KMS-11 (cell line): ENCODE measurements around the gene KIF12.

Source experiments
- H2AFZ ChIP-seq: fragments of 200-600 bp; sonication (generic); 2 replicates; pipeline ENCODE4 v1.6.1; 2016; ENCODE audit warnings: antibody characterized with exemption, mixed run types, low read depth
- H3K27ac ChIP-seq: fragments of 200-600 bp; sonication (generic); 2 replicates; pipeline ENCODE4 v1.6.1; 2016; ENCODE audit warnings: mild to moderate bottlenecking, mixed run types
- H3K27me3 ChIP-seq: fragments of 200-600 bp; sonication (generic); 2 replicates; pipeline ENCODE4 v1.6.1; 2017; ENCODE audit warnings: mild to moderate bottlenecking, low read depth, mixed run types, moderate library complexity; ENCODE audit not compliant: insufficient read depth
- H3K36me3 ChIP-seq: fragments of 200-600 bp; sonication (generic); 2 replicates; pipeline ENCODE4 v1.6.1; 2017; ENCODE audit warnings: mild to moderate bottlenecking, mixed run types; ENCODE audit not compliant: insufficient read depth
- H3K4me1 ChIP-seq: fragments of 200-600 bp; sonication (generic); 2 replicates; pipeline ENCODE4 v1.6.1; 2016; ENCODE audit warnings: mild to moderate bottlenecking, low read depth, mixed run types; ENCODE audit not compliant: poor library complexity, severe bottlenecking
- H3K4me2 ChIP-seq: fragments of 200-600 bp; sonication (generic); 2 replicates; pipeline ENCODE4 v1.7.0; 2016; ENCODE audit warnings: mild to moderate bottlenecking, mixed run types
- H3K4me3 ChIP-seq: fragments of 200-600 bp; sonication (generic); IDR thresholded peaks from 2 replicates; pipeline ENCODE4 v1.6.1; 2017; ENCODE audit warnings: low read depth, low read length, mixed read lengths; ENCODE audit not compliant: insufficient read depth
- H3K79me2 ChIP-seq: fragments of 200-600 bp; sonication (generic); 2 replicates; pipeline ENCODE4 v1.6.1; 2016; ENCODE audit warnings: low read depth, mixed run types; ENCODE audit not compliant: insufficient read depth
- H3K9ac ChIP-seq: fragments of 200-600 bp; sonication (generic); 2 replicates; pipeline ENCODE4 v1.6.1; 2016; ENCODE audit warnings: mild to moderate bottlenecking, mixed run types
- H4K20me1 ChIP-seq: fragments of 200-600 bp; sonication (generic); 2 replicates; pipeline ENCODE4 v1.6.1; 2016; ENCODE audit warnings: mild to moderate bottlenecking, mixed run types; ENCODE audit not compliant: insufficient read depth
- TF ChIP-seq, protein P1 (sequence below): fragments of 200-600 bp; sonication (generic); conservative IDR thresholded peaks from 2 replicates; pipeline ENCODE4 v1.6.1; 2017; ENCODE audit warnings: low read depth, mild to moderate bottlenecking, antibody characterized with exemption, low read length, moderate library complexity, mixed read lengths

KIF12 gene

DNA sequence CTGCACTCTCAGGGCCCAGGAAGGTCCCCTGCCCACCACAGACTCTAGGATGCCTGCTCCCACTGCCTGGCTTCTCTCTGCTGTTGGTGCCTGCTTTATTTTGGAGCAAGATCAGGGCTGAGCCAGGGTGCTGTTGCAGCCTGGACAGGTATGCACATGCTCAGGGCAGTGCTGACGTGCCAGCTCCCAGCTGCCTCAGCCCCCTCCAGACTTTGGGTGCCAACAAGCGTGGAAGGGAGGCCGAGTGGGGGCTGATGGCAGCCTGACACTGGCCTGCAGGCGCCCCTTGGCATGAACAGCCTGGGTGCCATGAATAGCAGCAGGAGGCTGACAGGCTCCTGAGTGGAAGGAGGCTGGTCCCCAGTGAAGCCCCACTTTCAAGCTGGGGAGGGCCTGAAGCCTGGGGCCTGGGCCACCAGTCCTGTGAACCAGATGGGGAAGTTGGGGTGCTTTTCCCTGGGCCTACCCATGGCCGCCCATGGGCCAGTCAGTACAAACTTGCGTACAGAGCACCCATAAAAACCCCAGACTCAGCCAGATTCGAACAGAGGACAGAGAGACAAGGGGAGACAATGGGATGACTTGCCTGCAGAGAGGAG is 27.8 kb downstream of the KIF12 start:
- Histone ChIP-seq H3K79me2 (no peaks in the 10 kb centered on the region), H3K4me3 (no peak overlapping the region), H3K4me1 (no peaks in the 10 kb centered on the region), H3K9ac (no peak overlapping the region), H3K27me3 (no peaks in the 10 kb centered on the region), H4K20me1 (no peaks in the 10 kb centered on the region), H3K36me3 (no peaks in the 10 kb centered on the region), H3K4me2 (no peak overlapping the region), H3K27ac (no peak overlapping the region), H2AFZ (no peak overlapping the region)
- TF ChIP-seq, protein P1, sequence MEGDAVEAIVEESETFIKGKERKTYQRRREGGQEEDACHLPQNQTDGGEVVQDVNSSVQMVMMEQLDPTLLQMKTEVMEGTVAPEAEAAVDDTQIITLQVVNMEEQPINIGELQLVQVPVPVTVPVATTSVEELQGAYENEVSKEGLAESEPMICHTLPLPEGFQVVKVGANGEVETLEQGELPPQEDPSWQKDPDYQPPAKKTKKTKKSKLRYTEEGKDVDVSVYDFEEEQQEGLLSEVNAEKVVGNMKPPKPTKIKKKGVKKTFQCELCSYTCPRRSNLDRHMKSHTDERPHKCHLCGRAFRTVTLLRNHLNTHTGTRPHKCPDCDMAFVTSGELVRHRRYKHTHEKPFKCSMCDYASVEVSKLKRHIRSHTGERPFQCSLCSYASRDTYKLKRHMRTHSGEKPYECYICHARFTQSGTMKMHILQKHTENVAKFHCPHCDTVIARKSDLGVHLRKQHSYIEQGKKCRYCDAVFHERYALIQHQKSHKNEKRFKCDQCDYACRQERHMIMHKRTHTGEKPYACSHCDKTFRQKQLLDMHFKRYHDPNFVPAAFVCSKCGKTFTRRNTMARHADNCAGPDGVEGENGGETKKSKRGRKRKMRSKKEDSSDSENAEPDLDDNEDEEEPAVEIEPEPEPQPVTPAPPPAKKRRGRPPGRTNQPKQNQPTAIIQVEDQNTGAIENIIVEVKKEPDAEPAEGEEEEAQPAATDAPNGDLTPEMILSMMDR: no peak

DNA sequence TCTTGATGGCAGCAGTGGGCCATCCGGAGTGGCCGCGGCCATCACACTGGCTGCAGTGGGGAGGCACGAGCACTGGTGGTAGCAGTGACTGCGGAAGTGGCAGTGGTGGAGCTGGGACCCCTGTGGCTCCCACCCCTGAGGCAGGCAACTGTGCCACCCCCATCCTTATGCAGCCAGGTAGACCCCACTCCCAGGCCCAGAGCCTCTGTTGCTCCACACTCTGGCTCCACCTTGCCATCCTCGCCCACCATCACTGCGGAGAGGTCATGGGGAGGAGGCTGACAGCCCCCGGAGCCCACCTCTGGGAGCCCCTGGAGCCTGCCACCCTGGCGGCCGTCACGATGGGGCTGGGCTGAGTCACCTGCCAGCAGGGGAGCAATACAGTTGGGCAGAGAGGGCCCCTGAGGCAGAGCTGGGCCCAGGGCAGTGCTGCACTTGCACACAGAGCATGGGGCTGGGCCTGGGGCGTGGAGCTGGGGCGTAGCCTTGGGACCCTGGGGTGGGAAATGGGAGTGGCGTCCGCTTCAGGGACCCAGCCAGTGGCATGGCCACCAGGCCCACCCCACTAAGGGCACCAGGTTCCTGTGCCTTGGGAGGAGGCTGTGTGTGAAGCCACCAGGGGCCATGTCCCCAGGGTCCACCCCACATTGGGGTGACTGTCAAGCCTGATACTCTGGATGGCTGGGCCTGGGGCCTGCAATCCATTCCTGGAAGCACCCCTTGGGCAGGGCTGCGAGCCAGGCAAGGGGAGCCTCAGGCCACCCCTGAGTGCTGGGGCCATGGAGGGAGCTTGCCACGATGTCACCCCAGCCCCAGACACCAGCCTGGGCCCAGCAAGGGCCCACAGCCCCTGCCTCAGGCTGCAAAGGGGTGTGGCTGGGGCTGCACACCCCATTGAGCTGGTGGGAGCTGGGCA is 28.6 kb downstream of the KIF12 start:
- Histone ChIP-seq H3K27me3 (no peaks in the 10 kb centered on the region), H3K36me3 (no peaks in the 10 kb centered on the region), H3K4me1 (no peaks in the 10 kb centered on the region), H3K9ac (no peak overlapping the region), H3K27ac (no peak overlapping the region), H4K20me1 (no peaks in the 10 kb centered on the region), H3K4me2 (no peak overlapping the region), H2AFZ (no peak overlapping the region), H3K4me3 (no peak overlapping the region), H3K79me2 (no peaks in the 10 kb centered on the region)
- TF ChIP-seq, protein P1: no peak

DNA sequence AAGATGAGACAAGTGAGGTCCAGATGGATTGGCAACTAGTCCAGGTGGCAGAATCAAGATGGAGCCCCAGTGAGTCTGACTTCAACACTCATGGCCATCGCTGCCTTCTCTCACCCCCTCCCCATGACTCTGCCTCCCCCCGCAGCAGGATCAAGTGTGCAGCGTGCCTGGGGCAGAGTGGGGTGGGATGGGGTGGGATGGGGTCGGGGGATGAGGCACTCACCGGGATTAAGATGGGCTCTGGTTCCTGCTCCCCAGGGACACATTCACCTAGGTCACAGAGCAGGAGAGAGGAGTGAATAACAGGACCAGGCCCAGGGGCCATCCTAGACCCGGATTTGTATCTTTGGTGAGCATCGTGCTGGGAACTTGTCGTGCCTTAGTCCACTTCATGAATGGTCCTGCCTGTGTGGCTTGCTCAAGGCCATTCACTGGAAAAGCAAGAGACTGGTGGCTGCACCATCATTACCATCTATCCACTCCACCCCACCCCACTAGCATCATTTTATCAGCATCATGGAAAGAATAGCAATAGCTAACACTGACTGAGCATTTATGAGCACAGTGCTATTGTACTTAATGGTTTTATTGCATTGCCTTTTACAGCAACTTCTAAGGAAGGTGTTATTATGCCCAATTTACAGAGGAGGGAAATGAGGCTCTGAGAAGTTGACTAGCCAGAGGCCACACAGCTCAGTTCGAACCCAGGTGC is 29.5 kb downstream of the KIF12 start:
- H3K79me2 ChIP-seq: no peaks in the 10 kb centered on the region

DNA sequence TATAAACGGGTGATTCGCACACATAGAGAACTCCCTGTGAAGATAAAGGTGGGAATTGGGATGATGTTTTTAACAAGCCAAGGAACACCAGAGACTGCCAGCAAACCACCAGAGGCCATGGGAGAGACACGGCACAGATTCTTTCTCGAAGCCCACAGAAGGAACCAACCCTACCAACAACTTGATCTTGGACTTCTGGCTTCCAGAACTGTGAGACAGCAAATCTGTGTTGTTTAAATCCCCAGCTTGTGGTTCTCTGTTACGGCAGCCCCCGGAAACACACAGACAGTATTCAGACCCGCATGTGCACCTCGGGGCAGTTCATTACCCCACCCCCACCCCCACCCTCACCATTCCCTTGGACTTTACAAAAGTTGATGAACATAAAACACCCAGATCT is 33.8 kb downstream of the KIF12 start:
- TF ChIP-seq, protein P1: no peak
- Histone ChIP-seq H4K20me1 (no peaks in the 10 kb centered on the region), H3K4me2 (no peak overlapping the region), H3K36me3 (no peaks in the 10 kb centered on the region), H3K4me1 (no peaks in the 10 kb centered on the region), H3K27ac (no peak overlapping the region), H3K27me3 (no peaks in the 10 kb centered on the region), H3K4me3 (no peak overlapping the region), H3K9ac (no peak overlapping the region), H2AFZ (no peak overlapping the region), H3K79me2 (no peaks in the 10 kb centered on the region)

More for the DNA sequence above, 29.5 kb downstream of the KIF12 start:
- H3K36me3 ChIP-seq: no peaks in the 10 kb centered on the region
- no peaks in the 10 kb centered on the region for H4K20me1 ChIP-seq
- no peak overlapping the region for H2AFZ ChIP-seq
- no peak overlapping the region for H3K27ac ChIP-seq
- H3K4me3 ChIP-seq: no peak overlapping the region
- no peak overlapping the region for H3K4me2 ChIP-seq
- no peaks in the 10 kb centered on the region for H3K4me1 ChIP-seq
- no peak overlapping the region for H3K9ac ChIP-seq
- no peaks in the 10 kb centered on the region for H3K27me3 ChIP-seq
- TF ChIP-seq, protein P1: no peak
